Non-pigmented ciliary epithelial cell (primary cell): ENCODE results near the gene QDPR.
"Not testable (repeated sequence)": the region's sequence is repeated elsewhere in the genome, so short reads cannot be mapped to it uniquely, and the experiment has no call there.

ENCODE experiments used
- DNase-seq: peaks from one replicate; pipeline ENCODE4 v3.0.0-alpha.2; 2010; ENCODE audit warnings: low read depth

The QDPR gene

DNA sequence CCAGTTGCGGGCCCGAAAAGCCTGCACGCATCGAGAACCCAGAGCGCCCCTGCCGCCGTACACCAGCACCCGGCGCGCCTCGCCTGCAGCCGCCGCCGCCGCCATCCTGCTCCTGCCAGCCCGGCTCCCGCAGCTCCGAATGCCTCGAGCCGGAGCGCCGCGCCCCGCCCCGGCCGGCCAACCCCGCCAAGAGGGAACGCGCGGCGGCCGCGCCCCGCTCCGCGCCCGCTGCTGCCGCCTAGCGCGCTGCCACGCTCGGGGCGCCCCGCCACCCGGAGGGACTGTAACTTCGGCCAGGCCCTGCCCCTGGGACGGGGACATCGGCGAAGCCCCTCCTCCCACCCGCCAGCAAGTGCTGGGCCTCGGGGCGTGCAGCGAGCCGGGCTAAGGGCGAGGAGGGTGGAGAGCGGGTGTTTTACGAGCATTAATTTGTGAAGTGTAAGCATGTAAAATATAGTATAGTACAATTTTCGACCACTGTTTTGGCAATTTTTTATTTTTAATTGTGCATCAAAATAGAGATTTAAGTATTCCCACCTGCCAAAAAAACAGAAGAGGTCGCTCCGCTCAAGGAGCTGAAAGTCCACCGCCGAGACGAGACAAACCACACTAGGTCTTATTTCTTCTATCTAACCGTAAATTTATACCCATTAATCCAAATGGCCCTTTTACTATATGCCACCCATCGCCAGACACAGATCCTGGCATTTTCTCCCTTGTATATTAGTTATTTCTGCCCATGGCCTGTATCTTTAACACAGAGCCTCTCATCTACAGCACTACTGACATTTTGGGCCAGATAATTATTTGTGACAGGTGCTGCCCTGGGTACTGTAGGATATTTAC lies at the start of gene QDPR:
TSS of gene QDPR (minus strand) at position 141 of the 846 bp plus-strand sequence. CDS start at position 105, 36 bp downstream.
- DNase-seq, result no peak

GRCh38 chr4:17561195-17561909 lies 49.5 kb upstream of the QDPR start:
- peak; percentile 54 for DNase-seq

- DNase-seq, result no peak
These were observed 48.3 kb upstream of the QDPR start for GRCh38 chr4:17560065-17560673.

GRCh38 chr4:17559709-17560048 lies 47.8 kb upstream of the QDPR start:
- no peak for DNase-seq

DNA sequence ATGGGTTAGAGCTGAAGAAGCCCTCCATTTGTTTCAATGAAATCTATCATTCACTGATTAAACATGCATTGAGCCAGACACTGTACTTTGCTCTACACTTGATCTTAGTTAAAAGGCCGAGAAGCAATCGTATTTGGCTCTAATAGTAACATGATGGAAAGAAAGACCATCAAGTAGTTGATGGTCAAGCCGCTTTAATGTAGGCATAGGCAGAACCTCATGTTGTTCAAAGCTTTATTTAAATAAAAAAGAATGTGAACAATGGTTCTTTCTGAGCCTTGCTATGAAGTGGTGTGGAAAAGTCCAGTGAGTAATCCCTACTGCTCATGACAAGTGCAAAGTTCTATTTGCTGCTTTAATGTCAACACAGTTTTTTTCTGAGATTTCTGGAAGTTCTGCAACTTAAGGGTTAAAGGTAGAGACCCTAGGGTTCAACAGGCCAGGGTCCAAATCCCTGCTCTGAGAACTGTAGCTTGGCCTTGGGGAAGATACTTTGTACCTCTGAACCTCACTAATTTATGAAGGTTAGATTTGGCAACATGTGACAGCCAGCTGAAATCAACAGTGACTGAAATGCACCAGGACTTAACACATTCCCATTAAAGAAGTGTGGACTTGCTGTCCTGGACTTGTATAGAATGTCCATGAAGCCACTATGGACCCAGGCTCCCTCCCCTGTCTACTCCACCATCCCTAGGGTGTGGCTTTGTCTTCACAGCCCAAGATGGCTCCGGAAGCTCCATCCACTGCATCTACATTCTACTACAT lies 47.2 kb upstream of the QDPR start:
- DNase-seq, result no peak

DNA sequence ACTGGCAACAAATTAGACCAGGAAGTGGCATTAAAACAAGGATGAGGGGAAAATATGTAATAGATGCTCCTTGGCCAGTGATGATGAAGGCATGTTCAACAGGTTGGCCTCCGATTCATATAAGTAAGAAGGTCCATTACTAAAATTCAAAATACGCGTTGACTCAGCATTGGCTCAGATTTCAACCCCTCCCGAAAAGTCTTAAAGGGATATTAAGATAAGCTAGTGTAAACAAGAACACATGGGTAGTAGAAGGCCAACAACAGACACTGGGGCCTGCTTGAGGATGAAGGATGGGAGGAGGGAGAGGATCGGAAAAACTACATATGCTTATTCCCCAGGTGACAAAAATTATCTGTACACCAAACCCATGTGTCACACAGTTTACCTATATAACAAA lies 46.0 kb upstream of the QDPR start:
- DNase-seq, result no peak

DNA sequence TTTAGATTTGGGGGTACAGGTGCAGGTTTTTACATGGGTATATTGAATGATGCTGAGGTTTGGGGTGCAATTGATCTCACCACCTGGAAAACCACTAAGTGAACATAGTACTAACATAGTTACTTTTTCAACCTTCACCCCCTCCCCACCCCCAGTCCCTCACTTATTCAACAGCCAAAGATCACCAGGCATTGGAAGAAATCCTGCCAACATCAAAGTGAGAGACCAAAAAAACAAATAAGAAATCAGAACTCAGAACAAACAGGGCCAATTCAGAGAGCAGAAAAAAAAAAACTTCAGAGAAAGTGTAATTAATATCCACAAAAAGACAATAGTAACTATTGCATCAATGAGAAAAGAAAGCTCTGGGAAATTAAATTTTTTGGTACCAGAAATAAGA lies 44.6 kb upstream of the QDPR start:
- DNase-seq, result no peak

- DNase-seq, result no peak
These were observed 42.7 kb upstream of the QDPR start for GRCh38 chr4:17554568-17554967.

GRCh38 chr4:17552427-17552826 lies 40.5 kb upstream of the QDPR start:
- no peak for DNase-seq

GRCh38 chr4:17550549-17550948 lies 38.7 kb upstream of the QDPR start:
- no peak for DNase-seq

- no peak for DNase-seq
These were observed 34.8 kb upstream of the QDPR start for GRCh38 chr4:17546678-17547077.

- DNase-seq, result no peak
These were observed 34.3 kb upstream of the QDPR start for GRCh38 chr4:17546222-17546621.

GRCh38 chr4:17545374-17546140 lies 33.7 kb upstream of the QDPR start:
- DNase-seq, result no peak

GRCh38 chr4:17544831-17545234 lies 32.9 kb upstream of the QDPR start:
- no peak for DNase-seq

GRCh38 chr4:17544205-17544604 lies 32.3 kb upstream of the QDPR start:
- no peak for DNase-seq

DNA sequence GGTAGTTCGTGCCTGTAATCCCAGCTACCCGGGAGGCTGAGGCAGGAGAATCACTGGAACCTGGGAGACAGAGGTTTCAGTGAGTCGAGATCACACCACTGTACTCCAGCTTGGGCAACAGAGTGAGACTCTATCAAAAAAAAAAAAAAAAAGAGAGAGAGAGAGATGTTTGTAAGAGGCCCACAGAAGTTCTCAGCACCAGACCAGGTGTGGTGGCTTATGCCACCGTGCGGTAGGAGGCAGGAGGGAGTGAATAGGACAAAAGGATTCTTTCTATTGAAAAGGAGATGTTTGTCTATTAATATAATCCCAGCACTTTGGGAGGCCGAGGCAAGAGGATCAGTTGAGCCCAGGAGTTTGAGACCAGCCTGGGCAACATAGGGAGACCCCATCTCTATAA lies 25.2 kb upstream of the QDPR start:
- not testable (repeated sequence) for DNase-seq

- DNase-seq, result no peak
These were observed 24.0 kb upstream of the QDPR start for GRCh38 chr4:17535906-17536305.

DNA sequence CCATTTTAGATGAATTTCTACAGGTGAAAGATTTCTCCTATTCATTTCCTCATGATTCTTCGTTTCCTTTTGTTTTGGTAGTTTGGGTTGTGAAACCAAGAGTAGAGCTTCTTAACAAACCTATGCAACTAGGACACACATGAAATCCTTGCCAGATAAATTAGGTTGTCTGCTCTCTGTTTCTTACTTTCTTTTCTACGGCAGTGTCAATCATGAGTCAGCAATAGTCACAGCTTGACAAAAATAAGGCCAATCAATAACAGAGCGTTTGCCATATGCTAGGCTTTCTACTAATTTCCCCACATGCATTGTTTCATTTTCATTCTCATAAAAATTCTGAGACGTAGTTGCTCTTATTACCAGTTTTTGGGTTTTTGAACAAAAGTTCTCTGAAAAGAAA lies 23.4 kb upstream of the QDPR start:
- no peak for DNase-seq

- no peak for DNase-seq
These were observed 22.8 kb upstream of the QDPR start for GRCh38 chr4:17534705-17535104.

- DNase-seq, result no peak
These were observed 19.8 kb upstream of the QDPR start for GRCh38 chr4:17531538-17532285.
